Calu3 (cell line): Measurements from ENCODE around the gene CCDC146. TPM values are rescaled to one million over a fixed set of nuclear protein-coding genes. Genes with fewer than 3 reads are reported as not detected.

Source experiments
- BruUV-seq: library from RNA; stranded (reverse); fragments of 400-500 nt; replicated peaks from 2 replicates; lab custom pipeline; 2021; lab: Mats Ljungman, UMichigan
- CTCF ChIA-PET: fragments of 300-600 bp; sonication (Branson Sonifier 250); formaldehyde crosslinking; loops from one replicate; lab custom pipeline; 2022; ENCODE audit warnings: antibody characterized with exemption; lab: Charles Lee
- DNase-seq: peaks from one replicate; pipeline ENCODE4 v3.0.0; 2022
- H3K27ac Mint-ChIP-seq: one replicate; pipeline ENCODE4 v1.8.0; 2022; ENCODE audit warnings: mixed read lengths; ENCODE audit not compliant: unreplicated experiment
- H3K27me3 Mint-ChIP-seq: one replicate; pipeline ENCODE4 v1.8.0; 2022; ENCODE audit warnings: mixed read lengths; ENCODE audit not compliant: unreplicated experiment
- H3K36me3 Mint-ChIP-seq: one replicate; pipeline ENCODE4 v1.8.0; 2022; ENCODE audit warnings: mild to moderate bottlenecking, moderate library complexity, mixed read lengths; ENCODE audit not compliant: insufficient read depth, unreplicated experiment
- H3K4me1 Mint-ChIP-seq: one replicate; pipeline ENCODE4 v1.8.0; 2022; ENCODE audit warnings: mild to moderate bottlenecking, low read depth, mixed read lengths; ENCODE audit not compliant: unreplicated experiment
- H3K4me3 Mint-ChIP-seq: one replicate; pipeline ENCODE4 v1.8.0; 2022; ENCODE audit warnings: mild to moderate bottlenecking, low read depth, moderate library complexity, mixed read lengths; ENCODE audit not compliant: unreplicated experiment
- H3K9me3 Mint-ChIP-seq: one replicate; pipeline ENCODE4 v1.8.0; 2022; ENCODE audit warnings: low read depth, mixed read lengths; ENCODE audit not compliant: unreplicated experiment
- CTCF ChIP-seq: fragments of 200-600 bp; IDR thresholded peaks from one replicate; pipeline ENCODE4 v1.8.0; 2022; ENCODE audit warnings: antibody characterized with exemption; ENCODE audit not compliant: unreplicated experiment
- intact Hi-C: fragments of 100-400 bp; cut with micrococcal nuclease; formaldehyde crosslinking; loops from one replicate; pipeline ENCODE4 v1.10.0; 2022; ENCODE audit not compliant: unreplicated experiment
- total RNA-seq: library from RNA; stranded (reverse); gene quantifications from 2 replicates; pipeline ENCODE4 v1.2.3, GENCODE V29; 2022

CCDC146 gene
- total RNA-seq, 1 experiment from 2014 or later = 8.8 TPM

GRCh38 chr7:77181015-77181595, 58.7 kb downstream of the CCDC146 start:
- intact Hi-C loops = no loop called here
- no TSS peak for BruUV-seq

GRCh38 chr7:77181734-77182133, 59.3 kb downstream of the CCDC146 start:
- H3K4me3 Mint-ChIP-seq = no peak overlapping the region
- H3K36me3 Mint-ChIP-seq = no peaks in the 10 kb centered on the region
- H3K27me3 Mint-ChIP-seq = no peaks in the 10 kb centered on the region
- TF ChIP-seq CTCF = no peak
- DNase-seq = no peak
- CTCF ChIA-PET = no interaction called here
- no peaks in the 10 kb centered on the region for H3K4me1 Mint-ChIP-seq
- no peak overlapping the region for H3K27ac Mint-ChIP-seq
- H3K9me3 Mint-ChIP-seq = no peaks in the 10 kb centered on the region
- BruUV-seq = no TSS peak
- intact Hi-C loops = no loop called here

More at GRCh38 chr7:77181015-77181595, 58.7 kb downstream of the CCDC146 start:
- CTCF ChIA-PET = no interaction called here
- no peak for DNase-seq
- H3K27ac Mint-ChIP-seq = no peak overlapping the region
- no peak overlapping the region for H3K4me3 Mint-ChIP-seq
- TF ChIP-seq CTCF = no peak
- H3K27me3 Mint-ChIP-seq = no peaks in the 10 kb centered on the region
- no peaks in the 10 kb centered on the region for H3K36me3 Mint-ChIP-seq
- no peaks in the 10 kb centered on the region for H3K4me1 Mint-ChIP-seq
- H3K9me3 Mint-ChIP-seq = no peaks in the 10 kb centered on the region

GRCh38 chr7:77182261-77182660, 59.8 kb downstream of the CCDC146 start:
- Mint-ChIP-seq H3K27ac (no peak overlapping the region), H3K4me1 (no peaks in the 10 kb centered on the region), H3K36me3 (no peaks in the 10 kb centered on the region), H3K27me3 (no peaks in the 10 kb centered on the region), H3K9me3 (no peaks in the 10 kb centered on the region), H3K4me3 (no peak overlapping the region)
- no peak for DNase-seq
- TF ChIP-seq CTCF = no peak
- BruUV-seq = no TSS peak
- CTCF ChIA-PET = no interaction called here
- intact Hi-C loops = no loop called here

- CTCF ChIA-PET = no interaction called here
- H3K27me3 Mint-ChIP-seq = no peaks in the 10 kb centered on the region
- no peak for DNase-seq
- no peak overlapping the region for H3K27ac Mint-ChIP-seq
- TF ChIP-seq CTCF = no peak
- H3K36me3 Mint-ChIP-seq = no peaks in the 10 kb centered on the region
- BruUV-seq = no TSS peak
- H3K4me3 Mint-ChIP-seq = no peak overlapping the region
- H3K9me3 Mint-ChIP-seq = no peaks in the 10 kb centered on the region
- intact Hi-C loops = no loop called here
- H3K4me1 Mint-ChIP-seq = no peaks in the 10 kb centered on the region
These were observed 62.0 kb downstream of the CCDC146 start for GRCh38 chr7:77184463-77184862.
